NCI-H748 (cell line): Measurements from ENCODE around the gene GIMAP8.
A peak's percentile ranks its signal among the peaks of the same experiment; 100 is the strongest.

ENCODE experiments used
- DNase-seq: peaks from one replicate; lab custom pipeline; 2025; ENCODE audit not compliant: unreplicated experiment; lab: John Stamatoyannopoulos, UW

GIMAP8 gene

GRCh38 chr7:150450491-150451001 lies at the start of gene GIMAP8:
Gene GIMAP8, plus strand, starts transcription at chr7:150450630. Its CDS starts 16,069 bp downstream, at chr7:150466699.
- DNase-seq: no peak

GRCh38 chr7:150400788-150401423 lies 49.5 kb upstream of the GIMAP8 start:
- DNase-seq: no peak

GRCh38 chr7:150401424-150401790 lies 49.0 kb upstream of the GIMAP8 start:
- DNase-seq: no peak

- DNase-seq: no peak
These were observed 48.4 kb upstream of the GIMAP8 start for GRCh38 chr7:150401861-150402631.

GRCh38 chr7:150402671-150403321 lies 47.6 kb upstream of the GIMAP8 start:
- no peak for DNase-seq

- no peak for DNase-seq
These were observed 46.9 kb upstream of the GIMAP8 start for GRCh38 chr7:150403376-150404171.

GRCh38 chr7:150404172-150404804 lies 46.1 kb upstream of the GIMAP8 start:
- DNase-seq: no peak

- peak; percentile 89 for DNase-seq
These were observed 45.4 kb upstream of the GIMAP8 start for GRCh38 chr7:150404805-150405583.

- DNase-seq: peak; percentile 68
These were observed 44.7 kb upstream of the GIMAP8 start for GRCh38 chr7:150405584-150406311.

- DNase-seq: no peak
These were observed 44.2 kb upstream of the GIMAP8 start for GRCh38 chr7:150406312-150406566.

- no peak for DNase-seq
These were observed 43.6 kb upstream of the GIMAP8 start for GRCh38 chr7:150406567-150407421.

- no peak for DNase-seq
These were observed 42.6 kb upstream of the GIMAP8 start for GRCh38 chr7:150407588-150408392.

- no peak for DNase-seq
These were observed 41.8 kb upstream of the GIMAP8 start for GRCh38 chr7:150408393-150409299.

- DNase-seq: no peak
These were observed 41.0 kb upstream of the GIMAP8 start for GRCh38 chr7:150409300-150410030.

- no peak for DNase-seq
These were observed 40.3 kb upstream of the GIMAP8 start for GRCh38 chr7:150410131-150410530.
